ENCODE data around the gene REST. TPM values are rescaled to one million over a fixed set of nuclear protein-coding genes. Genes with fewer than 3 reads are reported as not detected.

REST gene
- total RNA-seq, 6 donors from 2014 or later = 18.3 to 40.2 (median 31.8) TPM

DNA sequence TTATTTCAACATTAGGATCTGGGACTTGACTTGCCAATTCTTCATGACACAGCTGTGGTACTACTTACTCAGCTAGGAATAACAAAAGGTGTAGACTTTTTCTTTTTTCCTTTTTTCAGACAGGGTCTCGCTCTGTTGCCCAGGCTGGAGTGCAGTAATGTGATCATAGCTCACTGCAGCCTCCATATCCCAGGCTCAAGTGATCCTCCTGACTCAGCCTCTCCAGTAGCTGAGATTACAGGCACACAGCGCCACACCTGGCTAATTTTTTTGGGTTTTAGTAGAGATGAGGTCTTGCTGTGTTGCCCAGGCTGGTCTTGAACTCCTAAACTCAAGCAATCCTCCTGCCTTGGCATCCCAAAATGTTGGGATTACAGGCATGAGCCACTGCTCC is 53.4 kb downstream of the REST start:
- Histone ChIP-seq H3K4me3 (no peak overlapping the region), H3K27ac (no peak overlapping the region), H3K36me3 (peaks cover 9 to 49% (median 32%) of the 10 kb centered on the region in 4 donors), H3K4me1 (peaks cover 0 to 5% (median 0%) of the 10 kb centered on the region in 4 donors), H3K27me3 (no peaks in the 10 kb centered on the region), H3K9me3 (no peaks in the 10 kb centered on the region)
- TF ChIP-seq EP300 (IDR thresholded peaks at IDR 0.05) = no peak
- TF ChIP-seq POLR2AphosphoS5 (IDR thresholded peaks at IDR 0.05) = no peak
- TF ChIP-seq, protein P1, sequence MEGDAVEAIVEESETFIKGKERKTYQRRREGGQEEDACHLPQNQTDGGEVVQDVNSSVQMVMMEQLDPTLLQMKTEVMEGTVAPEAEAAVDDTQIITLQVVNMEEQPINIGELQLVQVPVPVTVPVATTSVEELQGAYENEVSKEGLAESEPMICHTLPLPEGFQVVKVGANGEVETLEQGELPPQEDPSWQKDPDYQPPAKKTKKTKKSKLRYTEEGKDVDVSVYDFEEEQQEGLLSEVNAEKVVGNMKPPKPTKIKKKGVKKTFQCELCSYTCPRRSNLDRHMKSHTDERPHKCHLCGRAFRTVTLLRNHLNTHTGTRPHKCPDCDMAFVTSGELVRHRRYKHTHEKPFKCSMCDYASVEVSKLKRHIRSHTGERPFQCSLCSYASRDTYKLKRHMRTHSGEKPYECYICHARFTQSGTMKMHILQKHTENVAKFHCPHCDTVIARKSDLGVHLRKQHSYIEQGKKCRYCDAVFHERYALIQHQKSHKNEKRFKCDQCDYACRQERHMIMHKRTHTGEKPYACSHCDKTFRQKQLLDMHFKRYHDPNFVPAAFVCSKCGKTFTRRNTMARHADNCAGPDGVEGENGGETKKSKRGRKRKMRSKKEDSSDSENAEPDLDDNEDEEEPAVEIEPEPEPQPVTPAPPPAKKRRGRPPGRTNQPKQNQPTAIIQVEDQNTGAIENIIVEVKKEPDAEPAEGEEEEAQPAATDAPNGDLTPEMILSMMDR (IDR thresholded peaks at IDR 0.05) = no peak
- TF ChIP-seq POLR2A (IDR thresholded peaks at IDR 0.05) = no peak
- no peak for DNase-seq
- ATAC-seq (ENCODE audit: low FRiP score in 2 of 2) = no peak
- WGBS, 2 donors = 98 to 100% methylated on average over 2 of the region's 2 CpGs

DNA sequence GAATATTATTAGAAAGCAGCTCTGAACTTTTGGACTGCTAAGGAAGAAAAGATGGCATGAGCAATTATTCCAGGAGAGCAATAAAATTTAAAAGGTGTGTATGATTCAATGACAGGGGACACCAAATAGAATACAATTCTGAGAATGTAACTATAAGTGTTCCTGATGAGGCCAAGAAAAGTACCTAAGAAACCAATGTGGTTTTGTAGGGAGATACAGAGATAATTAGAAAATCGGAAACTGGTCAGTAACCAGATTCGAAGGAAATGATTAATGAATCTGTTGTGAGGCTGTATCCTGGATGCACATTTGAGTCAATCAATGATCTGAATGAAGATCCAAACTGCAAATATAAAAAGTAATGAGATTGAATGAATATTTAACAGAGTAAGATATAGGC is 63.7 kb downstream of the REST start:
- Histone ChIP-seq H3K27ac (no peak overlapping the region), H3K36me3 (peaks cover 20 to 76% (median 51%) of the 10 kb centered on the region in 4 donors), H3K4me3 (no peak overlapping the region), H3K9me3 (peaks cover 0 to 11% (median 0%) of the 10 kb centered on the region in 4 donors), H3K4me1 (peaks cover 17 to 21% (median 19%) of the 10 kb centered on the region in 4 donors), H3K27me3 (no peaks in the 10 kb centered on the region)
- DNase-seq (no peak), ATAC-seq (ENCODE audit: low FRiP score in 2 of 2) (no peak)
- TF ChIP-seq POLR2AphosphoS5 (IDR thresholded peaks at IDR 0.05) = no peak
- no peak for TF ChIP-seq EP300 (IDR thresholded peaks at IDR 0.05)
- TF ChIP-seq, protein P1 (IDR thresholded peaks at IDR 0.05) = no peak
- TF ChIP-seq POLR2A (IDR thresholded peaks at IDR 0.05) = no peak
- 90 to 91% methylated on average over 2 of the region's 2 CpGs for WGBS, 2 donors

DNA sequence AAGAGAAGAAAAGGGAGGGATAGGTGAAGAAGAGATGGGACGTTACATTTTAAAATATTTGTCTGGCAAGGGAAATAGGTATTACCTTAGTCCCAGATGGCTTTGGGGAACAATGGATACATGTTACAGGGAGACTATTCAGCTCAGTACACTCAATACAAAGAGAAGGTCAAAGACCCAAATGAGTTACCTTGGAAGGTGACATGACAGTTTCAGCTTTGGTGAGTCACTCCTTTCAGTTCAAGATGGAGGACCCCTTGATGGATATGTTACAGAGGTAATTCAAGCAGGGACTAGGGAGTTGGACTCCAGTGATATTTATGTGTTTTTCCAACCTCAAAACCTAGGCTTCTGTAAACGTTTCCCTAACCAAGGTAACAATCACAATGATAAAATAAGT is 64.7 kb downstream of the REST start:
- 95 to 97% methylated on average over 2 of the region's 2 CpGs for WGBS, 2 donors

DNA sequence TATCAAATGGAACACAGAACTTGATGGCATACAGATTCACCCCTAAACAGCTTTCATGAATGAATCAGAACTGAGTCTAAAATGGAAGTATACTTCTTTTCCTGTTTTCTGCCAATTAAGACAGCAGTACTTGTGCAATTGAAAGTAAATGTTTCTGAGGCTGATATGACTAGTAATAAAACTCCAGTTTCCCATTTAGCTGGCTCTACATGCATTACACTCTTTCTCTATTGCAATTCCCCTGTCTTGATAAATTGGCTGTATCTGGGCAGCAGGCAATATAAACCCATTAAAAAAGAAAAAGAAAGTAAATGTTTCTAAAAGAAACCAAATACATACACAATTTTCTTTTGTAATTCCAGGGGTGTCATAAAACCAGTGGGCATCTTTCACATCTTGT is 65.1 kb downstream of the REST start:
- DNase-seq (no peak), ATAC-seq (ENCODE audit: low FRiP score in 2 of 2) (no peak)
- H3K27me3 ChIP-seq = no peaks in the 10 kb centered on the region
- peaks cover 17 to 62% (median 44%) of the 10 kb centered on the region in 4 donors for H3K36me3 ChIP-seq
- TF ChIP-seq EP300 (IDR thresholded peaks at IDR 0.05) = no peak
- TF ChIP-seq POLR2A (IDR thresholded peaks at IDR 0.05) = no peak
- TF ChIP-seq, protein P1 (IDR thresholded peaks at IDR 0.05) = no peak
- no peak for TF ChIP-seq POLR2AphosphoS5 (IDR thresholded peaks at IDR 0.05)
- H3K27ac ChIP-seq = no peak overlapping the region
- peaks cover 19 to 23% (median 22%) of the 10 kb centered on the region in 4 donors for H3K4me1 ChIP-seq
- no peak overlapping the region for H3K4me3 ChIP-seq
- peaks cover 0 to 11% (median 0%) of the 10 kb centered on the region in 4 donors for H3K9me3 ChIP-seq

More for the DNA sequence above, 64.7 kb downstream of the REST start:
- H3K27me3 ChIP-seq = no peaks in the 10 kb centered on the region
- H3K4me3 ChIP-seq = no peak overlapping the region
- H3K4me1 ChIP-seq = peaks cover 18 to 23% (median 21%) of the 10 kb centered on the region in 4 donors
- no peak for TF ChIP-seq EP300 (IDR thresholded peaks at IDR 0.05)
- no peak for TF ChIP-seq POLR2A (IDR thresholded peaks at IDR 0.05)
- no peak for TF ChIP-seq POLR2AphosphoS5 (IDR thresholded peaks at IDR 0.05)
- TF ChIP-seq, protein P1 (IDR thresholded peaks at IDR 0.05) = no peak
- ATAC-seq (ENCODE audit: low FRiP score in 2 of 2) (no peak), DNase-seq (no peak)
- H3K9me3 ChIP-seq = peaks cover 0 to 11% (median 0%) of the 10 kb centered on the region in 4 donors
- no peak overlapping the region for H3K27ac ChIP-seq
- H3K36me3 ChIP-seq = peaks cover 17 to 66% (median 47%) of the 10 kb centered on the region in 4 donors

DNA sequence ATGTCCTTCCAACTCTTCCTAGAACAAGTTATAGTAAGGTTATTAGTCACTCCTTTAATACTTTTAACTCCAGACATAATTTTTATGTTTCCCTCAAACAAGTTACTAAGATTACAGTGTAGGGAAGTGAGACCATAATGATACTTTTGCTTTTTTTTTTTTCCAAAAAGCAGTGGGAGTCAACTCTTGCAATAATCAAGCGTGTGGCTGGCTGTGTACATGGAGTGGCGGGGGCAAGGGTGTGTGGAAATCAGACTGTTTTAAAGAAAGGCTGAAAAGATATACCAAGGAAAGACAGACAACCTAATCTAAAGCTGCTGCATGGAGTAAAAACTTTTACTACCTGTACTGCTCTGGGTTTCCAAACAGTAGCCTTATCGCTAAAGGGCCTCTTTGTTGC is 65.6 kb downstream of the REST start:
- Histone ChIP-seq H3K36me3 (peaks cover 17 to 56% (median 40%) of the 10 kb centered on the region in 4 donors), H3K27ac (no peak overlapping the region), H3K27me3 (no peaks in the 10 kb centered on the region), H3K4me1 (peaks cover 20 to 29% (median 24%) of the 10 kb centered on the region in 4 donors), H3K4me3 (no peak overlapping the region), H3K9me3 (peaks cover 0 to 11% (median 0%) of the 10 kb centered on the region in 4 donors)
- ATAC-seq (ENCODE audit: low FRiP score in 2 of 2) = no peak
- TF ChIP-seq EP300 (IDR thresholded peaks at IDR 0.05) (no peak), POLR2A (IDR thresholded peaks at IDR 0.05) (no peak), POLR2AphosphoS5 (IDR thresholded peaks at IDR 0.05) (no peak)
- TF ChIP-seq, protein P1 (IDR thresholded peaks at IDR 0.05) = no peak
- 92 to 97% methylated on average over 3 of the region's 3 CpGs for WGBS, 2 donors
- DNase-seq = no peak

Data from upper lobe of left lung (tissue), 6 donors.